PFSK-1 (cell line): Measurements from ENCODE around the gene ZFP82. TPM values are rescaled to one million over a fixed set of nuclear protein-coding genes. Genes with fewer than 3 reads are reported as not detected.

Experiments
- FOXP2 ChIP-seq: optimal IDR thresholded peaks from 2 replicates; pipeline ENCODE3; 2011; ENCODE audit warnings: borderline replicate concordance, control low read depth, inconsistent platforms; ENCODE audit not compliant: insufficient read depth; ENCODE audit errors: extremely low read length, extremely low read depth
- POLR2AphosphoS5 ChIP-seq: IDR thresholded peaks from 2 replicates; pipeline ENCODE4 v1.6.1; 2012; ENCODE audit warnings: low read depth, mild to moderate bottlenecking, control low read depth, low read length, moderate library complexity
- REST ChIP-seq, 2 experiments: IDR thresholded peaks; 2 replicates each; pipeline versions ENCODE4 v1.6.1 to v1.8.0; 2011 to 2012; ENCODE audit warnings: low read depth in 2 of 2, low read length in 2 of 2, control low read depth in 1 of 2, inconsistent platforms in 1 of 2, mild to moderate bottlenecking in 1 of 2, moderate library complexity in 1 of 2; ENCODE audit not compliant: insufficient read depth in 1 of 2
- SIN3A ChIP-seq: IDR thresholded peaks from 2 replicates; pipeline ENCODE4 v1.6.1; 2012; ENCODE audit warnings: mild to moderate bottlenecking, low read length, moderate library complexity, borderline replicate concordance; ENCODE audit not compliant: insufficient read depth
- TAF1 ChIP-seq: IDR thresholded peaks from 2 replicates; pipeline ENCODE4 v1.6.1; 2012; ENCODE audit warnings: low read length, control low read depth, borderline replicate concordance; ENCODE audit not compliant: insufficient read depth
- polyA plus RNA-seq: library from polyadenylated mRNA; unstranded; fragments of >200 nt; gene quantifications from one replicate; pipeline ENCODE4 v1.2.1, GENCODE V29; 2012; ENCODE audit warnings: low read depth, missing spikeins; ENCODE audit not compliant: insufficient read length

ZFP82 gene
- 4.5 TPM for polyA plus RNA-seq

- TF ChIP-seq POLR2AphosphoS5 (peak; percentile 90), FOXP2 (peak; percentile 89), TAF1 (peak; percentile 91; the same call in 1 of the 2 replicates), REST (IDR thresholded peaks at IDR 0.05; ENCODE audit: insufficient read depth in 1 of 2, low read depth in 2 of 2, low read length in 2 of 2) (no peak), SIN3A (no peak)
These were observed at the start of gene ZFP82 for GRCh38 chr19:36418287-36419001. Gene ZFP82, minus strand, starts transcription at chr19:36418644. Its CDS starts 8,855 bp downstream, at chr19:36409789.

GRCh38 chr19:36460046-36460445 is 41.6 kb upstream of the ZFP82 start:
- TF ChIP-seq TAF1 = no peak
- no peak for TF ChIP-seq SIN3A
- TF ChIP-seq REST (IDR thresholded peaks at IDR 0.05; ENCODE audit: insufficient read depth in 1 of 2, low read depth in 2 of 2, low read length in 2 of 2) = no peak
- no peak for TF ChIP-seq POLR2AphosphoS5
- no peak for TF ChIP-seq FOXP2

- TF ChIP-seq REST (IDR thresholded peaks at IDR 0.05; ENCODE audit: insufficient read depth in 1 of 2, low read depth in 2 of 2, low read length in 2 of 2) = no peak
- no peak for TF ChIP-seq TAF1
- no peak for TF ChIP-seq FOXP2
- TF ChIP-seq SIN3A = no peak
- TF ChIP-seq POLR2AphosphoS5 = no peak
These were observed 38.4 kb upstream of the ZFP82 start for GRCh38 chr19:36456831-36457230.

GRCh38 chr19:36449059-36449670 is 30.7 kb upstream of the ZFP82 start:
- TF ChIP-seq REST (IDR thresholded peaks at IDR 0.05; ENCODE audit: insufficient read depth in 1 of 2, low read depth in 2 of 2, low read length in 2 of 2) (no peak), SIN3A (no peak), POLR2AphosphoS5 (no peak), FOXP2 (no peak), TAF1 (no peak)
